Right cardiac atrium (tissue), 5 donors: ENCODE data around the gene IL17F. TPM values are rescaled to one million over a fixed set of nuclear protein-coding genes. Genes with fewer than 3 reads are reported as not detected.

Experiments used
- ATAC-seq, 2 donors: fragments of 200-7000 bp; cut with Tn5 transposase; one replicate each; pipeline versions ENCODE4 v1.8.0 to v1.9.1; 2020; ENCODE audit warnings: moderate library complexity in 2 of 2, mild to moderate bottlenecking in 1 of 2
- DNase-seq, 3 donors: peaks; one replicate each; pipeline ENCODE4 v3.0.0-alpha.2; 2020
- H3K27ac ChIP-seq: one replicate; pipeline ENCODE4 v1.5.1; 2013; ENCODE audit warnings: mild to moderate bottlenecking, low read length, control low read depth, moderate library complexity
- H3K27me3 ChIP-seq: one replicate; pipeline ENCODE4 v1.6.1; 2013; ENCODE audit not compliant: control insufficient read depth, insufficient read depth
- H3K4me1 ChIP-seq: one replicate; pipeline ENCODE4 v1.6.1; 2013; ENCODE audit warnings: low read length; ENCODE audit not compliant: control insufficient read depth, insufficient read depth
- H3K4me3 ChIP-seq: one replicate; pipeline ENCODE4 v1.5.1; 2013; ENCODE audit warnings: low read length, control low read depth
- H3K9me3 ChIP-seq: one replicate; pipeline ENCODE4 v1.6.1; 2013; ENCODE audit warnings: low read length; ENCODE audit not compliant: control insufficient read depth
- WGBS: extraction: QIAGEN DNeasy Blood & Tissue Kit; methylation state at CpG from one replicate; pipeline ENCODE4 v1.1.7; 2013; 5-methylcytosine and 5-hydroxymethylcytosine counted together
- intact Hi-C, 4 donors: fragments of 100-400 bp; cut with DNase I; formaldehyde crosslinking; loops; one replicate each; pipeline versions ENCODE4 v1.11.0 to v1.14.0; 2022 to 2023
- long read RNA-seq, 4 donors: library from polyadenylated mRNA; unstranded; transcript quantifications; one replicate each; pipeline ENCODE4 v2.0.0, GENCODE V29; 2020 to 2021
- polyA plus RNA-seq: library from polyadenylated mRNA; stranded (reverse); fragments of 200-250 nt; gene quantifications from one replicate; pipeline ENCODE4 v1.2.3, GENCODE V29; 2013
- total RNA-seq, 4 donors: library from RNA; stranded (reverse); fragmentation: NEBNext Ultra II Directional; extraction: Animal tissue kit (Norgen Biotek cat#: 25700); gene quantifications; one replicate each; pipeline ENCODE4 v1.2.1, GENCODE V29; 2021
- donor health status: healthy with polysubstance abuse.
- donor health status: DM: no; HTN: yes; CAD: no.
- donor health status: DM: no; HTN: no; CAD: no.
- donor health status: DM: no; HTN: yes; CAD: no; lungs with severe emphysema.
- donor health status: DM: yes; HTN: yes; CAD: no.

Gene IL17F
- not detected for total RNA-seq
- polyA plus RNA-seq, result not detected
- long read RNA-seq, donor 1, result 0 reads
- long read RNA-seq, donor 2, result 0 reads
- long read RNA-seq, donor 3, result 0 reads
- long read RNA-seq, donor 4, result 0 reads

DNA sequence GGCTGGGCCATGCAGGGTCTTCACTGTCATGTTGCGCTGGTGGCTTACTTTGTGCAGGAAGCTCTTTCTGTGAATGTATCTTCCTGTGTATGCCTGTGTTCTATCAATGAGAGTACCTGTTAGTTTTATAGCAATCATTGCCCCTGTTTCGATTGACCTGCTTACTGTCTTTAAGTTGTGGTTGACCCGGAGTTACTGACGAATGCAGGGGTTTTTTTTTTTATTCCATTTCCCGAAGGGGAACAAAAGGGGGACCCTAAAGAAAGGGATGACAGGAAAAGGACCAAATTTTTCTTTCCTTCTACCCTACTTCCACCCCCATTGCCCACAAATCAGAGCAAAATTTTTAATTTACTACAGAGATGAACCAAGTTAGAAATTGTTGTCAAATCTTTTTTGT, at the start of gene IL17F:
Gene IL17F (minus strand): TSS at position 101 of the 400 bp plus-strand sequence. CDS start 71 bp downstream, at position 30.
- intact Hi-C loops, result no loop called here
- WGBS, result 72% methylated on average over 5 of the region's 5 CpGs
- no peak for ATAC-seq
- H3K4me3 ChIP-seq, result no peak within 1 kb of the TSS
- H3K27ac ChIP-seq, result no peak within 1 kb of the TSS
- H3K9me3 ChIP-seq, result no peaks in the 10 kb centered on the region
- H3K4me1 ChIP-seq, result no peaks in the 10 kb centered on the region
- H3K27me3 ChIP-seq, result no peaks in the 10 kb centered on the region
- no peak for DNase-seq

DNA sequence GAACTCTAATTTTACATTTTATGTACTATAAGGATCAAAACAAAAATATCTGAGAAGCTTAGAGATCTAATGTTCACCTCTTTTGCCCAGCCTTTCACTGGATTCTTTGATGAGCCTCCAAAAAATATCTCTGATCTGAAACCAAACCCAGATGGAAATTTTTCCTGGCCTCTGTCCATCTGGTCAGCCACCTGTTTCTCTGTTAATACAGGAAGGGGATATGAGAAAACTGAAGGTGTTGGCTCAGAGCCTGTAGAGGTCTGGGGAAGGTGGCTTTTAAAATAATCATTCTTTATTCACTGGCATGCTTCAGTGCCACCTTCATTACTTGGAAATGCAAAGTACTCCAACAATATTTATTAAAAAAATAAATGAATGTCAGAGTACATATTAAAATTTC, 48.8 kb upstream of the IL17F start:
- Histone ChIP-seq H3K27me3 (no peaks in the 10 kb centered on the region), H3K4me3 (no peak overlapping the region), H3K9me3 (no peaks in the 10 kb centered on the region), H3K4me1 (no peaks in the 10 kb centered on the region), H3K27ac (no peak overlapping the region)
- intact Hi-C loops, result loop anchor here in 1 of 4 donors (10.0 kb wide), 1 partner anchor 62 kb away; no protein-coding TSS in a partner anchor
- ATAC-seq (no peak), DNase-seq (no peak)

DNA sequence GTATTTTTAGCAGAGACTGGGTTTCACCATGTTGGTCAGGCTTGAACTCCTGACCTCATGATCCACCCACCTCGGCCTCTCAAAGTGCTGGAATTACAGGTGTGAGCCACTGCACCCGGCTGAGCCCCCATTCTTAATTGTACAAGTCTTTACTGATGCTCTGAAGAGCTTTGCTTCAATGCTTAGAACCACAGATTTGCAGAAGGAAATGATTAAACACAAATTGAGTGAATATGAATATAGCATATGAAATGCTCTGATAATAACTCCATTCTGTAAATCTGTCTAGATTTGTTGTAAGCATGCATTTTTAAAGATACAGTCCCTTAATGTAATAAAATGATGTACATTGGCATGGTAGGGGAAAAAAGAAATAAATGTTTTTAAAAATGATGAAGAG, 44.5 kb upstream of the IL17F start:
- no peaks in the 10 kb centered on the region for H3K9me3 ChIP-seq
- no peaks in the 10 kb centered on the region for H3K4me1 ChIP-seq
- H3K4me3 ChIP-seq, result no peak overlapping the region
- no peaks in the 10 kb centered on the region for H3K27me3 ChIP-seq
- WGBS, result 93% methylated on average over 2 of the region's 2 CpGs
- intact Hi-C loops, result loop anchor here in 3 of 4 donors (5.0 to 10.0 kb wide), 6 partner anchors 73 to 708 kb away; partner anchors contain the start of genes GSTA4 (in 1 of the 3), PAQR8 (in 1 of the 3) and TMEM14A (in 1 of the 3)
- ATAC-seq (no peak), DNase-seq (no peak)
- no peak overlapping the region for H3K27ac ChIP-seq

DNA sequence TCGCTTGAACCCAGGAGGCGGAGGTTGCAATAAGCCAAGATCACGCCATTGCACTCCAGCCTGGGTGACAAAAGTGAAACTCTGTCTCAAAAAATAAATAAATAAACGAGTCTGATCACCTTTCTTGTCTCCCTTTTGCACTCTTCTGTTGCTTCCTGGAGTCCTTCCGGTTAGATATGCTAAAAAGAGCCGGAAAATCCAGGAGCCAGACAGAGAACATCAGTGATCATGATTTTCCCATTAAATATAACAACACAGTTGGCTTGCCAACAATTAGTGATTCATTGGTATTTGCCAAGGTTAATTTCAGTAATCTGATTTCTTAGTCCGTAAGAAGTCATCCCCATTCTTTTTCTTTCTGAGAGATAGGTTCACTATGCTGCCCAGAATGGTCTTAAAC, 43.9 kb upstream of the IL17F start:
- WGBS, result 81% methylated on average over 7 of the region's 7 CpGs
- H3K4me3 ChIP-seq, result no peak overlapping the region
- ATAC-seq (no peak), DNase-seq (no peak)
- H3K4me1 ChIP-seq, result no peaks in the 10 kb centered on the region
- H3K9me3 ChIP-seq, result no peaks in the 10 kb centered on the region
- H3K27me3 ChIP-seq, result no peaks in the 10 kb centered on the region
- H3K27ac ChIP-seq, result no peak overlapping the region
- intact Hi-C loops, result loop anchor here in 3 of 4 donors (5.0 to 10.0 kb wide), 6 partner anchors 74 to 709 kb away; partner anchors contain the start of genes GSTA4 (in 1 of the 3), PAQR8 (in 1 of the 3) and TMEM14A (in 1 of the 3)

DNA sequence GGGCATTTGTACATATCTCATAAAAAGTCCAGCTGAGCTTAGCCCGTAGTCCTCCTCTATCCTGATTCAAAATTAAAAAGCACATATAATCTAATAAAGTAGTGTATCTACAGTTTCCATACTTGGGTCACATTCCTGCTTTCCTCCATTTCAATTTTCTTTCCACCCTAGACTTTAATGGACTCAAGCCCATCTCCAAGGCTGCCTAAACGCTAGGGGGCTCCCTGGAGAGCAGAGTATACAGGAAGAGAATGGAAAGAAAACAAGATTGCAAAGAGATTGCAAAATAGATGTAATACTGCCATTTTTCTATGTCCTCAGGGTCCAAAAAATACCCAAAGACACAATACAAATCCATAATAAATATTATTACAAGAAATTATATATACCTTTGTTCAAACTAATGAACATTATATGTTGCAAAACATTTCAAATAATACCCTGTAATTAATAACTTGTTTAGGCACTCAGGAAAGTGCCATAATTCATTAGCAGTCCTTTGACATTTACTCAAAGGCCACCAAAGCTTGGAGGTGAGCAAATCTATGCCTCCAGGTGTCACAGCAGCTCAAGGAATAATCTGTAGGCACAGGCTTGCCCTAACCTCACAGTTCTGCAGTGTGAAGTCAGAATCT, 42.6 kb upstream of the IL17F start:
- no peaks in the 10 kb centered on the region for H3K27me3 ChIP-seq
- H3K27ac ChIP-seq, result no peak overlapping the region
- DNase-seq, result peak; percentile 71 to 91 (median 77)
- no peaks in the 10 kb centered on the region for H3K4me1 ChIP-seq
- 19% methylated on average over 2 of the region's 2 CpGs for WGBS
- H3K9me3 ChIP-seq, result no peaks in the 10 kb centered on the region
- H3K4me3 ChIP-seq, result no peak overlapping the region
- ATAC-seq, result no peak
- intact Hi-C loops, result loop anchor here in 3 of 4 donors (2.0 to 10.0 kb wide), 7 partner anchors 75 to 710 kb away; partner anchors contain the start of genes GSTA4 (in 1 of the 3), PAQR8 (in 1 of the 3) and TMEM14A (in 1 of the 3)

DNA sequence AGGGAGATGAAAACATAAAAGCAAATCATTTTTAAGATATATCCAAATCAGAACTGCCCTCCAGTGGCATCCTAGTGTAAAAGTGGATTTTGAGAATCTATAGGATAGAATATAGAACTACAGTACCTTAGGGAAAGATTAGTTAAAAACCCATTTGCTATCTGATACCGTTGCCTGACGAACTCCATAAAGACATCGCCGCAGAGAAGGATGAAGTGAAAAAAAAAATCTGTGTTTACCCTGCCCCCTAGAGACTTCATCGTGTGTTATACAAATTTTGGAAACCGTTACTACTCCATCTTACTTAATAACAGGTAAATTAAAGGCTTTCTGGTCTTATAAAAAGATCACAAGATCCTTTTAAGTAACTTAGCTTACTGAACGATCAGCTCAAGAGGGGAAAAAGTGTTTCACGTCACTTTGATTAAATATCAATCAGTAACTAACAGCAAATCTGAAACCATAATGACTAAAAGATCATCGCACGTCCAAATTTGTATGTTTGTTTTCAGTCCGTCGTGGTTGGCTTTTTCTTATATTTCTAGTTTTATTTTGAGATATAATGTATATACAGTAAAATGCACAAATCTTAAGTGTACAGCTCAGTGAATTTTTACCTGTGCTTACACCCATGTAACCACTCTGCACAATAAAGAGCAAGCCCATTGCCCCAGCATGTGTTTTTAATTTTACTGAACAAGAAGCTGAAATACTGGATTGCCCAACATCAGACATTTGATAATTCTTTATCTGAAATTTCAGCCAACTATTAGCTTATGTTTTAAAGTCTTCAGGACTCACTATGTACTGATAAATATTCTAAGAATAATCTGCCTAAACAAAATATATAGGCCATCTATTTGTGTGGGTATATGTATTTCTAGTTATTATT, 41.1 kb upstream of the IL17F start:
- Histone ChIP-seq H3K4me1 (no peaks in the 10 kb centered on the region), H3K27me3 (no peaks in the 10 kb centered on the region), H3K9me3 (no peaks in the 10 kb centered on the region), H3K4me3 (peak overlapping the region; percentile 82), H3K27ac (no peak overlapping the region)
- intact Hi-C loops, result loop anchor here in 3 of 4 donors (2.0 to 10.0 kb wide), 7 partner anchors 77 to 712 kb away; partner anchors contain the start of genes GSTA4 (in 1 of the 3), PAQR8 (in 1 of the 3) and TMEM14A (in 1 of the 3)
- no peak for DNase-seq
- WGBS, result 19% methylated on average over 12 of the region's 12 CpGs
- no peak for ATAC-seq

DNA sequence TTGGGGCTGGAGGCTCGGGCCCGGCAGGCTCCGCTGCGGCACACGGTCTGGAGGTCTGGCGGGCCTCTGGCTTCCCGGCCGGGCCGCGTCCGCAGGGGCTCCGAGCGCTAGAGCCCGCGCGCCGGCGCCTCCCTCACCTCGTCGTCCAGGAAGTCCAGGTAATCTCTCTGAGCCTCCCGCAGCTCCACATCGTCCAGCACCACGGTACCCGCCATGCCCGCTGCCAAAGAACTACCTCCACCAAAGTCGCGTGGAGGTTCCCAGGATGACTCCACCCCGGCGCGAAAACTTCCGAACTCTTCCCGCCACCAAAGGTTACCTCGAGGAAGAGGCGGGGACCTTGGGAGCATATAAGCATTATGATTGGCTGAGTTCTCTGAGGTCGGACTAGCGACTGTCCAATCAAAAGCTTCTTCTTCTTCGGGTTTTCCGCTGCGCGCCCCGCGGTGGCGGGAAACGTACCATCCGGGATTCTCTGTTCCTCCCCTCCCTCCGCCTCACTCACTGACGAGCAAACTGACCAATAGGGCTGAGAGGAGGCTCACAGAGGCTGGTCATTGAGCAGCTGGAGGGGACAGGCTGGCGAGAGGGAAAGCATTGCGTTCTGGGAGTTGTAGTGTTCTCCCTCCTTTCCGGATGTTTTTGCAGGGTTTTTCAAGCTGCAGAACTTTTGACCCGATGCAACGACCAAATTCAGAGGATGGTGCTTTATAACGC, 40.3 kb upstream of the IL17F start, which contains the start of gene MCM3:
Gene MCM3 (minus strand): TSS at position 283 of the 717 bp plus-strand sequence. CDS start 68 bp downstream, at position 215.
- intact Hi-C loops, result loop anchor here in 3 of 4 donors (5.0 to 10.0 kb wide), 6 partner anchors 78 to 713 kb away; partner anchors contain the start of genes GSTA4 (in 1 of the 3), PAQR8 (in 1 of the 3) and TMEM14A (in 1 of the 3)
- under 1% methylated on average over 53 of the region's 53 CpGs for WGBS

DNA sequence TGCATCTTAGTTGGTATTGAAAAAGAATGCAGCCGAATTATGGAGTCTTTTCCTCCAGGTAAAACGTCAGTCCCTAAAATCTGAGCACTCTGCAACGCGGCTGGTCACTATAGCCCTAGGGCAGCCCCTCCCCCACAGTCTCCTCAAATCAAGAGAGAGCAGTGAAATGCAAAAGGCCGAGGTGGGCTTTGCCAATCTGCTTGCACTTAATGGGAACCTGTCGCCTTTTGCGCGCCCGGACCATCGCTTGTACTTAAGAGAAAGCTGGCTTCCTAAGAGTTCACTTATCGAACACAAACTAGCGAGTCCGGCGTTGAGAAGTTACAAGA, 39.8 kb upstream of the IL17F start:
- peak; percentile 29 to 75 (median 67) for DNase-seq
- Histone ChIP-seq H3K27ac (peak overlapping the region; percentile 58), H3K9me3 (no peaks in the 10 kb centered on the region), H3K27me3 (no peaks in the 10 kb centered on the region), H3K4me1 (no peaks in the 10 kb centered on the region), H3K4me3 (peak overlapping the region; percentile 99)
- ATAC-seq, result no peak
- WGBS, result under 1% methylated on average over 14 of the region's 14 CpGs
- intact Hi-C loops, result loop anchor here in 1 of 4 donors (10.0 kb wide), 1 partner anchor 381 kb away; no protein-coding TSS in a partner anchor

More for the DNA sequence above, 40.3 kb upstream of the IL17F start, which contains the start of gene MCM3:
- peak within 1 kb of the TSS; percentile 99 for H3K4me3 ChIP-seq
- no peaks in the 10 kb centered on the region for H3K9me3 ChIP-seq
- H3K4me1 ChIP-seq, result no peaks in the 10 kb centered on the region
- H3K27ac ChIP-seq, result peak within 1 kb of the TSS; percentile 58
- DNase-seq (peak; percentile 97 to 98 (median 98)), ATAC-seq (peak; percentile 100)
- no peaks in the 10 kb centered on the region for H3K27me3 ChIP-seq

DNA sequence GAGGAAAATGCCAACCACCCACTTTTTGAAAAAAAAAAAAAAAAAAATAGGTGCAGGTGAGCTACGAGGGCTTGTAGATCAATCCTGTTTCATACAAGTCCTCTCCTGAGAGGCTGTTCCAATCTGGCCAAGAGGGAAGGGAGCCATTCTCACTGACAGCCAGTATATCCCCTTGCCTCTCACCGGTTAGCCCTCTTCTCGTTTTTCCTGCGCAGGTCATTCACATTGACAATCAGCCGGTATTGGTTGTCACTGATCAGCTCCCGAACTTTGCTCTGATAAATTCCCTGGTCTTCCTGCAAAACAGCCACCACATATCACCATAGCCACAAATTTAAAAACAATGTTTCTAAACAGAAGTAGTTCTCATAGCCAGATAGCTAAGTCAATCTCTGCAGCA, 38.8 kb upstream of the IL17F start:
- no peaks in the 10 kb centered on the region for H3K27me3 ChIP-seq
- H3K4me3 ChIP-seq, result no peak overlapping the region
- H3K4me1 ChIP-seq, result no peaks in the 10 kb centered on the region
- WGBS, result 56% methylated on average over 6 of the region's 6 CpGs
- DNase-seq, result no peak
- intact Hi-C loops, result loop anchor here in 1 of 4 donors (10.0 kb wide), 1 partner anchor 382 kb away; no protein-coding TSS in a partner anchor
- H3K27ac ChIP-seq, result no peak overlapping the region
- H3K9me3 ChIP-seq, result no peaks in the 10 kb centered on the region
- ATAC-seq, result no peak

DNA sequence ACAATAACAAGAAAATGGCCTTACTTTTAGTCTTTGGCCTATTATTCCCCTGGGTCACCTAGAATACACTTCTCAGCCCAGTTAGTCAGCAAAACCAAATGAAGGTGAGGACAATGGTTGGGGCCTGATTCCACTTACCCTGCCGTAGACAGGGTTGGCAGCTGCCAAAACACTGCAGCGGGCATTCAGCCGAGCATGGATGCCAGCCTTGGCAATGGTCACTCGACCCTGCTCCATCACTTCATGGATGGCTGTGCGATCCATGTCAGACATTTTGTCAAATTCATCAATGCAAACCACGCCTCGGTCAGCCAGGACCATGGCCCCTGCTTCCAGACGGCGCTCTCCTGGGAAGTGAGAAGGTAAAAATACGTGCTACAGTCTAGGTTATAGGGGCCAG, 31.8 kb upstream of the IL17F start:
- intact Hi-C loops, result no loop called here
- Histone ChIP-seq H3K4me3 (no peak overlapping the region), H3K27me3 (no peaks in the 10 kb centered on the region), H3K27ac (no peak overlapping the region), H3K9me3 (no peaks in the 10 kb centered on the region), H3K4me1 (no peaks in the 10 kb centered on the region)
- DNase-seq, result no peak
- no peak for ATAC-seq
- 95% methylated on average over 10 of the region's 10 CpGs for WGBS
